Endometrial microvascular endothelial cells (primary cell): ENCODE data around the gene PKP3. TPM values are rescaled to one million over a fixed set of nuclear protein-coding genes. Genes with fewer than 3 reads are reported as not detected.
"Not testable (repeated sequence)": the region's sequence is repeated elsewhere in the genome, so short reads cannot be mapped to it uniquely, and the experiment has no call there.

Experiments used
- in situ Hi-C: cut with HindIII; loops from 2 replicates; pipeline ENCODE4 v1.10.0; 2017; ENCODE audit warnings: low sequenced_read_pairs, low pct_unique_long_range_greater_than_20kb; ENCODE audit errors: inconsistent ontology term
- total RNA-seq: library from RNA; depleted of rRNA; stranded (reverse); fragments of >200 nt; gene quantifications from one replicate; pipeline ENCODE4 v1.2.3, GENCODE V29; 2015; ENCODE audit errors: inconsistent ontology term

The PKP3 gene
- total RNA-seq, 1 donor from 2014 or later = not detected

DNA sequence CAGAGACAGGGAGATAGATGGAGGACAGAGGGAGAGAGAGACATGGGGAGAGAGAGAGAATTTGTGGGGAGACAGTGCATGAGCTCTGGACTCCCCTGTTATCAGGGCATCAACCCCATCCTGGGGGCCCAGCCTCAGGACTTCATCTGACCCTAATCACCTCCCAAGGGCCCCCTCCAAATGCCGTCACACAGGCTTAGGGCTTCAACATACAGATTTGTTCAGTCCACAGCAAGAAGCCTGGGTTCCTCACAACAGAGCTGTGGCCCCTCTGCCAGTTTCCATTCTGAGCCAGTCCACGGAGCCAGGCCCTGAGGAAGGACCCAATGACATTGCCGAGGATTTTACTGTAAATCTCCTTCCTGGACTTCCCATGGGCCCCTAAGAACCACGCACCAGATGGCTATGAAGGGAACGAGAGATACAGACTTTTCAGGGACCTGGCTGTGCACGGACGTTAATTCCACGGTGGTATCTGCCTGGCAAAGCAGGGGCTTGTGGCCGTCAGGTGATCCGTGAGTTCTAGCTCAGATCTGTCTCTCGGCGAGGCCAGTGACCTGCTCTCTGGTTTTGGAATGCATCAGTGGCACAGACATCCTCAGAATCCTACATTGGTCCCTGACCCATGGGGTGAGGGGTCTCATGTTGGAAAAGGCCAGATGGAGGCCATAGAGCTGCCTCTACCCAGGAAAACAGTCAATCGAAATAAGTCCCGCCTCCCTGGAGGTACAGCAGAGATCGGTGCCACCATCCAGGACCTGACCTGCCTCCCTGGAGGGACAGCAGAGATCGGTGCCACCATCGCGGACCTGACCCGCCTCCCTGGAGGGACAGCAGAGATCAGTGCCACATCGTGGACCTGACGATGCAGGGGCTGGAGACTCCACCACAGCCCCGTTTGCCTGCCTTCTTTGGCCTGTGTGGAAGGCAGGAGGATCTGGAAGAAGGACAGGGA is 33.4 kb upstream of the PKP3 start:
- in situ Hi-C loops = no loop called here

DNA sequence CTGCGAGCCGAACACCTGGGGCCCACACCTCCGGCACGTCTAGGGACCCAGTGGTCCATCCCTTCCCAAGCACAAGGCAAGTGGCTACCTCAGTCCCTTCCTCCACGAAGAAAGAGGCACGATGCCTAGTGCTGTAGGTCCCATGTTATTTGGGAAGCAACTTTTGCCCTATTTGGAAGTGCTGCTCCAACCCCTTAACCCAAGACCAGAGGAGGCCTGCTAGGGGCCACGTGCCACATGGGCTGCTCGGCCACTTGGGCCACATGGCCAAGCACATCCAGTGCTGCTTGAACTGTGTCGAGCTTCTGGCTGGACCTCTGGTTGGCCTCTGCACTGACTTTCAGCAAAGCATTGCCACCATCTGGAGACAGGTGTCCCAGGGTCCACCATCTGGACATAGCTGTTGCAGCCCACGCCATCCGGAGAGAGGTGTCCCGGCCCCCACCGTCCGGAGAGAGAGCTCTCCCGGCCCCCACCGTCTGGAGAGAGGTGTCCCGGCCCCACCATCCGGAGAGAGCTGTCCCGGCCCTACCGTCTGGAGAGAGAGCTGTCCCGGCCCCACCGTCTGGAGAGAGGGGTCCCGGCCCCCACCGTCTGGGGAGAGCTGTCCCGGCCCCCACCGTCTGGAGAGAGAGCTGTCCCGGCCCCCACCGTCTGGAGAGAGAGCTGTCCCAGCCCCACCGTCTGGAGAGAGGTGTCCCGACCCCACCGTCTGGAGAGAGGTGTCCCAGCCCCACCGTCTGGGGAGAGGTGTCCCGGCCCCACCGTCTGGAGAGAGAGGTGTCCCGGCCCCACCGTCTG is 31.2 kb upstream of the PKP3 start:
- in situ Hi-C loops = no loop called here

DNA sequence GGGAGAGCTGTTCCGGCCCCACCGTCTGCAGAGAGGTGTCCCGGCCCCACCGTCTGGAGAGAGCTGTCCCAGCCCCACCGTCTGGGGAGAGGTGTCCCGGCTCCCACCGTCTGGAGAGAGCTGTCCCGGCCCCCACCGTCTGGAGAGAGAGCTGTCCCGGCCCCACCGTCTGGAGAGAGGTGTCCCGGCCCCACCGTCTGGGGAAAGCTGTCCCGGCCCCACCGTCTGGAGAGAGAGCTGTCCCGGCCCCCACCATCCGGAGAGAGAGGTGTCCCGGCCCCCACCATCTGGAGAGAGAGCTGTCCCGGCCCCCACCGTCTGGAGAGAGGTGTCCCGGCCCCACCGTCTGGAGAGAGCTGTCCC is 30.6 kb upstream of the PKP3 start:
- in situ Hi-C loops = not testable (repeated sequence)

GRCh38 chr11:363948-364761 is 29.9 kb upstream of the PKP3 start:
- in situ Hi-C loops = no loop called here

- in situ Hi-C loops = no loop called here
These were observed 28.9 kb upstream of the PKP3 start for GRCh38 chr11:364991-365725.

DNA sequence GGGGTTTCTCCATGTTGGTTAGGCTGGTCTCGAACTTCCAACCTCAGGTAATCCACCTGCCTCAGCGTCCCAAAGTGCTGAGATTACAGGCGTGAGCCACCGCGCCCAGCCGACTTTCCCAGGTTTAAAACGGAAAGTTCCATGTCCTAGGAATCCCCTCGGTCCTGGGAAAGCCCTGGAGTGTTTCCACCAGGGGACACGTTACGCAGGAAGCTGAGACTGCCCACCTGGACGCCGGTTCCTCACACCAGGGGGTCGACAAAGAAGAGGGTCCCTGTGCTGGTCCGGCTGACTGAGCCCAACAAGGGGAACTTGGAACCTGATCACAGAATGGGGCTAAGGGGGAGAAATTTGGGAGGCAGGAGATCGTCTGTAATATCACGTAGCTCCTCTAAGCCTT is 28.2 kb upstream of the PKP3 start:
- in situ Hi-C loops = no loop called here

DNA sequence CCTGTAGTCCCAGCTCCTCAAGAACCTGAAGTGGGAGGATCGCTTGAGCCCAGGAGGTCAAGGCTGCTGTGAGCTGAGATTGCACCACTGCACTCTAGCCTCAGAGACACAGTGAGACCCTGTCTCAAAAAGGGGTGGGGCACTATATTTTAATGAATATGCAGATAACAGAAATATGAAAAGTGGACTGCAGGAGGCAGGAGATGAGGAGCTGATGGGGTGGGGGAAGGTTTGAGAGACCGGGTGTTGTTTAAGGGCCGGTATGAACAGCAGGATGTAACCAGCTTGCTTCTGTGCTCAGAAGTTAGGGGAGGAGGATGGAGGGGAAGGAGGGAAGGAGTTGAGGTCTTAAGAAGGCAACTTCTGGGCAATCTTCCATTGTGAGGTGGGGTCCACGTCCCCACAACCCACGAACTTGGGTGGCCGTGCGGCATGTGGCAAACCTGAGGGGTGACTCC is 26.0 kb upstream of the PKP3 start:
- in situ Hi-C loops = no loop called here

GRCh38 chr11:368414-369335 is 25.3 kb upstream of the PKP3 start:
- in situ Hi-C loops = no loop called here

GRCh38 chr11:369336-370018 is 24.5 kb upstream of the PKP3 start, which contains the start of gene B4GALNT4:
Gene B4GALNT4 (plus strand): TSS chr11:369499. CDS start chr11:369804, 305 bp downstream.
- in situ Hi-C loops = no loop called here

DNA sequence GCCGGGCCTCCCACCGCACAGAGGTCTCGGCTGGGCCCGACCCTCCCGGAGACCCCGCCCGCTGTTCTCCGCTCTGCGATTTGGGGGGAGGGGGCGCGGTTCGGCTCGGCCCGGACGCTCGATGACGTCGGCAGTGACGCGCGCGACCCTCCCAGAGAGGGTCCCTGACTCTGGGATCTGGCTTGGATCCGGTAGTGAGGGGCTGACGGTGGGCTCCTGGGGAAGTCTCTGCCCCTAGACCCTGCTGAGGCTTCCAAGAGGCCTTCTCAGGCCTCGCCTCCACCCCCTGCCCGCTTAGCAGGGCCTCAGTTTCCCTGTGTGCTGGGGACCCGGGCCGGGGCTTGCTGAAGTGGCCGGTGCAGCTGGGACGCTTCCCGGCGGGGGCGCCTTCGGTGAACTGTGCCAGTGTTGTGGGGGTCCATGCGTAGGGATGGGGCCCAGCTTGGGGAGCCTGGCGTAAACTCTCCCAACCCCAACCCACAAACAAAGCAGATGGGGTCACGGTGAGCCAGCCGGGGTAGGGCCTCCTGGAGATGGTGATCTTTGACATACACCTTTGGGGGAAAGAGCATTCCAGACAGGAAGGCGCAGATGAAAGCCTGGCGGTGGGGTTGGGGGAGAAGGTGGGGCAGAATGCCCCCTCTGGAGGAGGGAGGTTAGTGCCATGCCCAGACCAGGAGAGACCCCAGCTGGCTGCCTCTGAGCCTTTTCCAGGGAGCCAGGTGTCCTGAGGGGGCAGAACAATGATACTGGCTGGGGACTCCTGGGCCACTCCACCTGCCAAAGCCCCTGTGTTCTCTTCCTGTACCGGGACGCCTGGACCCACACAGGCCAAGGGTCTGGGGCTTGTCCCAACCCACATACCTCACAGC is 23.7 kb upstream of the PKP3 start:
- in situ Hi-C loops = no loop called here

- in situ Hi-C loops = no loop called here
These were observed 23.0 kb upstream of the PKP3 start for GRCh38 chr11:371051-371450.

- in situ Hi-C loops = no loop called here
These were observed 22.1 kb upstream of the PKP3 start for GRCh38 chr11:371716-372590.

DNA sequence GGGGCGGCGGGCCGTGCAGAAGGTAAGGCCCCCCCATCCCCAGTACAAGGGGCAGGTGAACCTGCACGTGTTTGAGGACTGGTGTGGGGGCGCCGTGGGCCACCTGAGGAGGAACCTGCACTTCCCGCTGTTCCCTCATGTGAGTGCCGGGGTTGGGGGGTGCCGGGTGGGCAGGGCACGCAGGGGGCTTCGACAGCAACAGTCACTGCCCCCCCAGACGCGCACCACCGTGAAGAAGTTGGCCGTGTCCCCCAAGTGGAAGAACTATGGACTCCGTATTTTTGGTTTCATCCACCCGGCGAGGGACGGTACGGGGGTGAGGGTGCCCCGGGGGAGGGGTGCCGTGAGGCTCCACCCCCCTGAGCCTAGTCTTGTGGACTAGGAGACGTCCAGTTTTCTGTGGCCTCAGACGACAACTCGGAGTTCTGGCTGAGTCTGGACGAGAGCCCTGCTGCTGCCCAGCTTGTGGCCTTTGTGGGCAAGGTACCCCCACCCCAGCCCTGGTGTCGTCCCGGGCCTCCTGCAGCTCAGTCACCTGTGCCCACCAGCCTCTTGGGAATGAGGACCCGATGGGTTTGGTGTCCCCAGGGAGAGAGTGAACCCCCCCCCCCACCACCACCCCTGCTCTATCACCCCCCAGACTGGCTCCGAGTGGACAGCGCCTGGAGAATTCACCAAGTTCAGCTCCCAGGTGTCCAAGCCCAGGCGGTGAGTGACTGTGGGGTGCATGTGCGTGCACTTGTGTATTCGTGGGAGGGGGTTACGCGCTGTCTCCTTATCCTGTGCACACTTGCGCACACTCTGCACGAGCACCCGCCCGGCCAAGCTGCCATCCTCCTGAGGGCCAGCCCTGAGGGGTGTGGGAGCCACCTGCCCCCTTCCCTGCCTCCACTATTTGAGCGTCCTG is 20.9 kb upstream of the PKP3 start:
- in situ Hi-C loops = no loop called here
